Pons (tissue), 1 donor: Measurements from ENCODE around the gene NBEAL2.

Experiments
- DNase-seq: peaks from one replicate; pipeline ENCODE4 v3.0.0-alpha.2; 2016; ENCODE audit warnings: low spot score

The NBEAL2 gene

GRCh38 chr3:46946416-46946815 is 33.0 kb upstream of the NBEAL2 start:
- no peak for DNase-seq

DNA sequence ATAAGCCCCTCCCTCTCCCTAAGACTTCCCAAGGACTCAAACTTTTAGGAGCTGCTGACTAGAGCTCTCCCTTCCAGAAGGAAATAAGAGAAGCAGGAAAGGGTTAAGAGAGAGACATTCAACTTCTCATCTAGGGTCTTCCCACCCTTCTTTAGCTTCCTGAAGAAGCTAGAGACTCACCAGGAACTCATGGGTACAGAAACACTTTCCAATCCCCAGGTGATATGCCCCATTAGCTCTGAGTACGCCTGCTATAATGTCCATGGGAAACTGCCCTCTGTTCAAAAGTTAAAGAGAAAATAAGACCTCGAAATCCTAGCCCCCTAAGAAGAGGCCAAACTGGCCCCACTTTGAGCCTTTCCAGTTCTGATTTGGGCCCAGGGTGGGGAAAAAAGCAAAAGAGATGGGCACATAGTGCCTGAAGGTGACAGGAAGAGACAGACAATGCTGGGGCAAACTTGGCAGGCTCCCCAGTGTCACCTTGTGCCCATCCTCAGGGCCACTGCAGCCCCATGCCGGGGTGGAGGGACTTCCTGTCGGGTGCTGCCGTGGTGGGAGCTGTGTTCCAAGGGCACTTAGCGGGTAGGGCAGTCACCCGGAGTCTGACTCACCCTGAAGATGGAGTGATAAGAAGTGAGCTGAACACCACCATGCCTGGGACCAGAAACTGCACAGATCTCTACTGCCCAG is 32.5 kb upstream of the NBEAL2 start:
- DNase-seq: no peak

DNA sequence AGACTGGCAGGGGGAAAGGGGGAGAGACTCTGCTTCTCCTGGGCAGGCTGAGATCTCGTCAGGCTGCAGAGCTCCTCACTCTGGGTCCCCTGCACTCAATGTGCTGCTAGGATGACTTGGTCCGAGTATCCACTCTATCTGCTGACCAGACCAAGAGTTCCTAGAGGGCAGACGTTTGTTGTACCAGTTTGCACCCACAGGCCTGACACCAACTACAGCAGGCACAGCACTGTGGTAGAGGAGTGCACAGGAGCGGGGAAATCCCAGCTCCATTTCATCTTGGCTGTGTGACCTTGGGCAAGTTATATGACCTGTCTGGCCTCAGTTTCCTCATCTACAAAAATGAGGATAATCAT is 31.9 kb upstream of the NBEAL2 start:
- no peak for DNase-seq

DNA sequence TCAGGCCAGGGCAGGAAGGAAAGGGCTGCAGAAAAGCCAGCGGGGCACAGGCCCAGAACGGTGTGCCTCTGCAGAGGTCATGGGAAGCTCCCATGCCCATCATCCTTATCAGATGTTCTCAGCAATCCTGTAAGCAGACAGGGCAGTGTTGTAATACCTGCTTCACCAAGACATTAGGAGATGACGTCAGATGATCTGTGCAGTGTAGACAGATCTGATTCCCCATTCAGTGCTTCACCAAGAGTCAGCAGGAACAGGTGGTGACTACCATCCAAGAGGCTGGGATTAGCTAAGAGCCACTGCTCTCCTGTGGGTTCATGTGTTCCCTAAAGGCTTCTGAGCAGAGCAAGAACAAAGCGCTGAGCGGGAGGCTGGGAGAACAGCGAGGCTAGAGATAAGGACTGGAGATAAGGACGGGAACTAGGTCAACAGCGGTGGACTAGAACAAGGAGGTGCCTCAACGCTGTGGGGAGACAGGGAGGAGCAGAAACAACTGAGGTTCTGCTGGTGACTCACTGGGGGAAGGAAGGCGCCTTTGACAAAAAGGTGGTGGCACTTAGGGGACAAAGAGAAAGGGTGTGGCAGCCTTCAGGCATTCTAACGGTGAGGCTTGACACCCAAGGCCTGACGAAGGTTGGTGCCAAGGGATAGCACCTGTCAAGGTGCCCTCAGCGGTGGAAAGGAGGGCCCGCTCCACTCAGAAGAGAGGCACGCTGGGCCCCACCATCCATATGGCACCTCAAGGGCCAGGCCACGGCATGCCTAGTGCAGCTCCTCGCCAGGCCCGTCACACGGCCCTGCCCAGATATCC is 31.3 kb upstream of the NBEAL2 start:
- no peak for DNase-seq

DNA sequence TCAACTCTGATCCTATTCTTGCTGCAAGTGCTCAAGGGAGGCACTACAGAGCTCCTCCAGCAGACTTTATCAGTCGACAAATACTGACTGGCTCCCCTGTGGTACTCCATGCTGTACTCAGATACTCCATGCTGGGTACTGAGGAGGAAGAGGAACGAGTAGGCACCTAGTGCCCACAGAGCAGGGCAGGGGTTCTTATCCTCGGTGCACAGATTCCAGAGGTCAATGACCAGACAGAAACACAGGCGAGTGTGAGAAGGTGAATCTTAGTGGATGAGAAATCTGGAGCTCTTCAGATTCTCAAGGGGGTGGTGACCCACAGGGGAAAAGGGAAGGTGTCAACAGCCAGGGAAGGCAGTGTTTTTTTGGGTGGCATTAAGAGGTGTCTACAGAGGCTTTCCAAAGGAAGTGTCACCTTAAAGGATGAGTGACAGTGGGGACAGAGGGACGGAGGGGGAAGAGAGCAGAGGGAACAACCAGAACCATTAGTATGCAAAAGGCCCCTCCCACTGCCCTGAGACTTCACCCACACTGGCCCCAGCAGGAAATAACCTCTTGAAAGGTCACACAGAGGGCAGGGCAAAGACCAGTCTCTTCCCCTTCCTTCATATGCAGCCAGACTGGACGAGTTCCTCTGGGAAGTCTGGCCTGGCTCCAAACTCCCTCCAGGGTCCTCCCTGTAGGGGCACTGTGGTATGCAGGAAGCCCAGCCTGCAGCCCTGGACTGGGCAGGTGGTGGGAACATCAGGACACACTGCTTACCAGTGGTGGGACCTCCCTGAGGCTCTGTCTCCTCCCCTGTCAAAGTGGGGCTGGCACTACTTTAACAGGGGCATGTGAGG is 30.4 kb upstream of the NBEAL2 start:
- DNase-seq: no peak

- no peak for DNase-seq
Observed at GRCh38 chr3:46950177-46950576, 29.3 kb upstream of the NBEAL2 start.

DNA sequence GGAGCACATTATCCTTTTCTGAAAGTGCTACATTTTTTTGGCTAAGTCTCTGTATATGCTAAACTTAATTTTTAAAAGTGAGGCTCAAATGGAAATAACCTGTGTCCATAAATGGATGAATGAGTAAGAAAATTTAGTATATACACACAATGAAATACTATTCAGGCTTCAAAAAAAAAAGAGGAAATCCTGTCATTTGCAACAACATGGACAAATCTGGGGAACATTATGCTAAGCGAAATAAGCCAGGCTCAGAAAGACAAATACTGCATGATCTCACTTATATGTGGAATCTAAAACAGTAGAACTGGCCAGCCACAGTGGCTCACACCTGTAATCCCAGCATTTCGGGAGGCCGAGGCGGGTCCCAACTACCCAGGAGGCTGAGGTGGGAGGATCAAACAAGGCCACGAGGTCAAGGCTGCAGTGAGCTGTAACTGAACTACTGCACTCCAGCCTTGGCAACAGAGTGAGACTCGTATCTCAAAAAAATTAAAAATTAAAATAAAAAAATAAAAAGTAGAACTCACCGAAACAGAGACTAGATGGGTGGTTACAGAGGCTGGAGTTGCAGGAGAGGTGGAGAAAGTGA is 28.7 kb upstream of the NBEAL2 start:
- DNase-seq: no peak

- no peak for DNase-seq
Observed at GRCh38 chr3:46952813-46953212, 26.7 kb upstream of the NBEAL2 start.

DNA sequence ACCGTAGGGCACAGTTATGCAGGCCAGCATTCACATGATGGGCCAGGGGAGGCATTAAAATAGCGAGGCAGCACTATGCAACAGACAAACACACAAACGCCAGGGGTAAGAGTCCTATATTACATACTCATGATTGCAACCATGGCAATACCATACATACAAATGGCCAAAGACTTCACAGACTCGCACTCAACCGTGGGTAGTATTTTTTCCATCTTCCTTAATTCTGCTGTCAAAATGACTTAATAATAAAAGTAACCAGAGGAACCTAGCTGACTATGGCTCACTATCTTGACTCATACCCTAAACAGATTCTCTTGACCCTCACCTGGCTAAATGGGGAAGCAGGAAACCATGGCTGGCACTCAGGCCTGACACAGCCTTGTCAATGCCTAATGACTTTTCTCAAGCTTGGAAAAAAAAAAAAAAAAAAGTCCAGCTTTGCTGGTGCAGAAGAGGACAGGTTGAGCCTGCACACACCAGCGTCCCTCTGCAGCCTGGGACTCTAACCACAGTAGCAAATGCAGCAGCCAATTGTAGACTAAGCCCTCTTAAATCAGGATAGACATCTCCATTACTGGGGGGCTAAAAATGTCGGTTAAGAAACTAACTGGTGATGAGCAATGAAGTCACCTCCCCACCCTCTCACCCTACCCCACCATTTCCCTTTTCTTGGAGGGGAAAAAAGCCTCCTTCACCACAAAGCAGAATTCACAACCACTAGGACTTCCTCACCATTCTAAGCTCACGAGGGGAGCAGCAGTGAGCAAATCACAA is 26.0 kb upstream of the NBEAL2 start:
- peak; percentile 55 for DNase-seq

DNA sequence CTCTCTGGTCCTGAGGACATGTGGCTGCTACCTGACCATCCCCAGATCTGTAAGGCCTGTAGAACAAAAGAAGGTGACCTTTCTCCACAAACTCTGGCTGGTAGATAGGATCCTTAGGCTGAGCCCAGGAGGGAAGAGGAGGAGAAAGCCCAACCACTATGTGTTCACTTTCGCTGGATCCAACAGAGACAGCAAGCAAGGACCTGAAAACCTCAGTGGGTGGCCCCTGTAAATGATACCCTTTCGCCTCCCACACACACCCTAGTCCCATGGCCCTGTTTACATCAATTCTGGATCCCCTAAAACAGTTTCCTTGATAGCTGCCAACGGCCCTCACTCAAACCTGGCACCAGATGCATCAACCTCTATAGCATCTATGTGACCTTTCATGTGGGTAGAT is 25.3 kb upstream of the NBEAL2 start:
- DNase-seq: no peak

GRCh38 chr3:46955157-46955556 is 24.3 kb upstream of the NBEAL2 start:
- no peak for DNase-seq

DNA sequence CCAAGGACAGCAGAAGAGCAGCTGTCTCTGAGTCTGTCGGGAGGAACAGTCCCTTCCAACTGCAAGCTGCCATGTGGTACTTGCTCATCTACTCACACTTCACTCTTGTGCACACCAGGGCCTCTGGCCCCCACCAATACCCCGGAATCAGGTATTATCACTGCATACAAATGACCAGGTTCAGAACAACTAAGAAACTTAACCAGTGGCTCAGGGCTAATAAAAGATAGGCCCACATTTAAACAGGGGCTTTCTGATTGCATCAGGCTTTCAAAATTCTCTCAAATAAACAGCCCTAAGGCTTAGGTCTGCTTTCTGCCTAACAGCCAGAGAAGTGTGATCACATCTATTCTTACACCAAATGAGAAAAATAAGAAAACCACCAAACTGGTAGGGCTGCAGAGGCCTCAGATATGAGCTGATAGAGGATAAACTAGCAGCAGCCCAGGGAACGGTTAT is 23.6 kb upstream of the NBEAL2 start:
- no peak for DNase-seq

GRCh38 chr3:46957092-46957820 is 22.2 kb upstream of the NBEAL2 start:
- no peak for DNase-seq

GRCh38 chr3:46958467-46959160 is 20.9 kb upstream of the NBEAL2 start:
- DNase-seq: no peak

GRCh38 chr3:46959161-46959511 is 20.3 kb upstream of the NBEAL2 start:
- no peak for DNase-seq

GRCh38 chr3:46960081-46960701 is 19.3 kb upstream of the NBEAL2 start:
- no peak for DNase-seq

- no peak for DNase-seq
Observed at GRCh38 chr3:46960835-46961234, 18.6 kb upstream of the NBEAL2 start.

- DNase-seq: no peak
Observed at GRCh38 chr3:46962427-46962826, 17.0 kb upstream of the NBEAL2 start.

DNA sequence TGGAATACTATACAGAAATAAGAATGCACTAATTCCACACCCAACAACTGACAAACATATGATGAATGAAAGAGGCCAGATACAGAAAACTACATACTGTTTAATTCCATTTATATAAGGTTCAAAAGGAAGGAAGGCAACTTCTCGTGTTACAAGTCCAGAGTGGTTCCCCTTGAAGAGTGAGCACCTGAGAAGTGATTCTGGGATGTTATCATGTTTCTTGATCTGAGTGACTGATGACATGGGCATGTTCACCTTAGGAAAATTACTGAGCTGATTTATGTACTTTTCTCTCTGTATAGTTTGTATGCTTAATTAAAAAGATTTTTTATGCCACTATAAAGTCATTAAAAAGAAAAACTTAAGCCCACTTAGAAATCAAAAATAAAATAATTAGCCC is 16.5 kb upstream of the NBEAL2 start:
- DNase-seq: no peak
